GM23338 (cell line): ENCODE data around the gene SMARCC2. TPM values are rescaled to one million over a fixed set of nuclear protein-coding genes. Genes with fewer than 3 reads are reported as not detected.
A peak's percentile ranks its signal among the peaks of the same experiment; 100 is the strongest.

Experiments used
- ATAC-seq: fragments of 200-7000 bp; cut with Tn5 transposase; 3 replicates; pipeline ENCODE4 v1.9.1; 2020
- DNase-seq: peaks from one replicate; pipeline ENCODE4 v3.0.0-alpha.2; 2015; ENCODE audit warnings: low spot score
- H2AFZ ChIP-seq: fragments of 200-600 bp; sonication (generic); 2 replicates; pipeline ENCODE4 v1.8.0; 2016; ENCODE audit warnings: antibody characterized with exemption, mild to moderate bottlenecking, moderate library complexity
- H3F3A ChIP-seq: fragments of 200-600 bp; sonication (generic); replicated peaks from 2 replicates; pipeline ENCODE4 v1.8.0; 2017; ENCODE audit warnings: antibody characterized with exemption, mixed run types, low read depth
- H3K27ac ChIP-seq: fragments of 200-600 bp; sonication (generic); 2 replicates; pipeline ENCODE4 v1.6.1; 2016; ENCODE audit warnings: low read depth
- H3K27me3 ChIP-seq: fragments of 200-600 bp; sonication (generic); 2 replicates; pipeline ENCODE4 v1.8.0; 2016; ENCODE audit warnings: mild to moderate bottlenecking, mixed run types, moderate library complexity; ENCODE audit not compliant: insufficient read depth
- H3K36me3 ChIP-seq: fragments of 200-600 bp; sonication (generic); 2 replicates; pipeline ENCODE4 v1.8.0; 2016; ENCODE audit warnings: mild to moderate bottlenecking; ENCODE audit not compliant: insufficient read depth
- H3K4me1 ChIP-seq: fragments of 200-600 bp; sonication (generic); 2 replicates; pipeline ENCODE4 v1.8.0; 2016; ENCODE audit warnings: mild to moderate bottlenecking, moderate library complexity; ENCODE audit not compliant: insufficient read depth
- H3K4me2 ChIP-seq: fragments of 200-600 bp; sonication (generic); 2 replicates; pipeline ENCODE4 v1.7.1; 2017; ENCODE audit warnings: mixed run types
- H3K4me3 ChIP-seq: fragments of 200-600 bp; sonication (generic); 2 replicates; pipeline ENCODE4 v1.6.1; 2016; ENCODE audit warnings: mixed run types
- H3K79me2 ChIP-seq: fragments of 200-600 bp; sonication (generic); replicated peaks from 2 replicates; pipeline ENCODE4 v1.8.0; 2017; ENCODE audit warnings: mild to moderate bottlenecking; ENCODE audit not compliant: insufficient read depth
- H3K9me2 ChIP-seq: fragments of 200-600 bp; sonication (generic); 2 replicates; pipeline ENCODE4 v1.8.0; 2017; ENCODE audit not compliant: insufficient read depth
- H4K20me1 ChIP-seq: fragments of 200-600 bp; sonication (generic); replicated peaks from 2 replicates; pipeline ENCODE4 v1.8.0; 2017; ENCODE audit warnings: mild to moderate bottlenecking; ENCODE audit not compliant: insufficient read depth
- H3K27ac Mint-ChIP-seq: 2 replicates; pipeline ENCODE4 v1.8.0; 2020; ENCODE audit warnings: inconsistent platforms, mild to moderate bottlenecking, moderate library complexity, mixed read lengths
- H3K27me3 Mint-ChIP-seq: 3 replicates; pipeline ENCODE4 v1.8.0; 2022; ENCODE audit warnings: low read depth, mild to moderate bottlenecking, moderate library complexity, mixed read lengths, inconsistent platforms; ENCODE audit not compliant: insufficient read depth, poor library complexity
- H3K36me3 Mint-ChIP-seq: 3 replicates; pipeline ENCODE4 v1.8.0; 2021; ENCODE audit warnings: low read depth, mild to moderate bottlenecking, inconsistent platforms, moderate library complexity, mixed read lengths
- H3K4me1 Mint-ChIP-seq: 3 replicates; pipeline ENCODE4 v1.8.0; 2020; ENCODE audit warnings: mild to moderate bottlenecking, inconsistent platforms, mixed read lengths
- H3K4me3 Mint-ChIP-seq: 3 replicates; pipeline ENCODE4 v1.8.0; 2021; ENCODE audit warnings: moderate library complexity, mild to moderate bottlenecking, inconsistent platforms, mixed read lengths
- H3K9me3 Mint-ChIP-seq: 3 replicates; pipeline ENCODE4 v1.8.0; 2020; ENCODE audit warnings: moderate library complexity, mild to moderate bottlenecking, inconsistent platforms, mixed read lengths
- EZH2 ChIP-seq: fragments of 200-600 bp; sonication (generic); IDR thresholded peaks from one replicate; pipeline ENCODE4 v1.8.0; 2017; ENCODE audit warnings: antibody characterized with exemption, mild to moderate bottlenecking, low read depth; ENCODE audit not compliant: unreplicated experiment
- JUNB ChIP-seq: IDR thresholded peaks from one replicate; pipeline ENCODE4 v1.6.1; 2016; ENCODE audit warnings: antibody characterized with exemption; ENCODE audit not compliant: unreplicated experiment
- POLR2AphosphoS5 ChIP-seq: IDR thresholded peaks from 2 replicates; pipeline ENCODE4 v1.6.1; 2016; ENCODE audit warnings: antibody characterized with exemption, low read depth
- ZNF114 ChIP-seq: fragments of 250-450 bp; sonication (Bioruptor Pico); IDR thresholded peaks from 2 replicates; pipeline ENCODE4 v1.5.0; 2020; ENCODE audit warnings: mild to moderate bottlenecking, moderate library complexity
- polyA plus RNA-seq: library from polyadenylated mRNA; unstranded; fragments of >200 nt; fragmentation: Nextera tagmentation; extraction: Ambion mirVana; gene quantifications from 2 replicates; pipeline ENCODE4 v1.2.1, GENCODE V29; 2016
- total RNA-seq: library from RNA; depleted of rRNA; stranded (reverse); fragments of >200 nt; shearing (Covaris generic); gene quantifications from 2 replicates; pipeline ENCODE4 v1.2.3, GENCODE V29; 2014
- TF ChIP-seq, protein P1 (sequence below): fragments of 250-450 bp; sonication (Bioruptor Pico); IDR thresholded peaks from 2 replicates; pipeline ENCODE4 v1.5.0; 2020; ENCODE audit warnings: mild to moderate bottlenecking, moderate library complexity
- TF ChIP-seq, protein P2 (sequence below): IDR thresholded peaks from one replicate; pipeline ENCODE4 v1.6.1; 2018; ENCODE audit warnings: antibody characterized with exemption; ENCODE audit not compliant: unreplicated experiment

SMARCC2 gene
- total and polyA plus RNA-seq, 2 experiments from 2014 or later, result 40.4 to 68.3 TPM

DNA sequence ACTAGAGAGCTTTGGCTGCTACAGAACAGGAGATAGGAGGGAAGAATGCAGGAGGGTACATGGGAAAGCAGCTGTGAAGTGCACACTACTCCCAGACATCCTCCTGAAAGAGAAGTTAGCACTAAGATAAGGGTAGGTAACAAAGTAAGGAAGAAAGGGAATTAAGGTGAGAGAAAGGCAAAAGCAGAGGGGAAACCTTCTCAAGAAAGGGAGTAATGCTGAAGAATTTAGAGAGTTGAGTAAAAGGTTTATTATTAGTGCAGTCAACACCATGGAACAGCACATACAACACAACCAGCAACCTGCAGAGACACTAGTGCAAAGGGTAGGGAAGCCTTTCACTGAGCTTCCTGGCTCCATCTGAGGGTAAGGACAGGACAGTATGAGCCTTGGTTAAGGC, 15.0 kb upstream of the SMARCC2 start (continued):
- TF ChIP-seq, protein P1, sequence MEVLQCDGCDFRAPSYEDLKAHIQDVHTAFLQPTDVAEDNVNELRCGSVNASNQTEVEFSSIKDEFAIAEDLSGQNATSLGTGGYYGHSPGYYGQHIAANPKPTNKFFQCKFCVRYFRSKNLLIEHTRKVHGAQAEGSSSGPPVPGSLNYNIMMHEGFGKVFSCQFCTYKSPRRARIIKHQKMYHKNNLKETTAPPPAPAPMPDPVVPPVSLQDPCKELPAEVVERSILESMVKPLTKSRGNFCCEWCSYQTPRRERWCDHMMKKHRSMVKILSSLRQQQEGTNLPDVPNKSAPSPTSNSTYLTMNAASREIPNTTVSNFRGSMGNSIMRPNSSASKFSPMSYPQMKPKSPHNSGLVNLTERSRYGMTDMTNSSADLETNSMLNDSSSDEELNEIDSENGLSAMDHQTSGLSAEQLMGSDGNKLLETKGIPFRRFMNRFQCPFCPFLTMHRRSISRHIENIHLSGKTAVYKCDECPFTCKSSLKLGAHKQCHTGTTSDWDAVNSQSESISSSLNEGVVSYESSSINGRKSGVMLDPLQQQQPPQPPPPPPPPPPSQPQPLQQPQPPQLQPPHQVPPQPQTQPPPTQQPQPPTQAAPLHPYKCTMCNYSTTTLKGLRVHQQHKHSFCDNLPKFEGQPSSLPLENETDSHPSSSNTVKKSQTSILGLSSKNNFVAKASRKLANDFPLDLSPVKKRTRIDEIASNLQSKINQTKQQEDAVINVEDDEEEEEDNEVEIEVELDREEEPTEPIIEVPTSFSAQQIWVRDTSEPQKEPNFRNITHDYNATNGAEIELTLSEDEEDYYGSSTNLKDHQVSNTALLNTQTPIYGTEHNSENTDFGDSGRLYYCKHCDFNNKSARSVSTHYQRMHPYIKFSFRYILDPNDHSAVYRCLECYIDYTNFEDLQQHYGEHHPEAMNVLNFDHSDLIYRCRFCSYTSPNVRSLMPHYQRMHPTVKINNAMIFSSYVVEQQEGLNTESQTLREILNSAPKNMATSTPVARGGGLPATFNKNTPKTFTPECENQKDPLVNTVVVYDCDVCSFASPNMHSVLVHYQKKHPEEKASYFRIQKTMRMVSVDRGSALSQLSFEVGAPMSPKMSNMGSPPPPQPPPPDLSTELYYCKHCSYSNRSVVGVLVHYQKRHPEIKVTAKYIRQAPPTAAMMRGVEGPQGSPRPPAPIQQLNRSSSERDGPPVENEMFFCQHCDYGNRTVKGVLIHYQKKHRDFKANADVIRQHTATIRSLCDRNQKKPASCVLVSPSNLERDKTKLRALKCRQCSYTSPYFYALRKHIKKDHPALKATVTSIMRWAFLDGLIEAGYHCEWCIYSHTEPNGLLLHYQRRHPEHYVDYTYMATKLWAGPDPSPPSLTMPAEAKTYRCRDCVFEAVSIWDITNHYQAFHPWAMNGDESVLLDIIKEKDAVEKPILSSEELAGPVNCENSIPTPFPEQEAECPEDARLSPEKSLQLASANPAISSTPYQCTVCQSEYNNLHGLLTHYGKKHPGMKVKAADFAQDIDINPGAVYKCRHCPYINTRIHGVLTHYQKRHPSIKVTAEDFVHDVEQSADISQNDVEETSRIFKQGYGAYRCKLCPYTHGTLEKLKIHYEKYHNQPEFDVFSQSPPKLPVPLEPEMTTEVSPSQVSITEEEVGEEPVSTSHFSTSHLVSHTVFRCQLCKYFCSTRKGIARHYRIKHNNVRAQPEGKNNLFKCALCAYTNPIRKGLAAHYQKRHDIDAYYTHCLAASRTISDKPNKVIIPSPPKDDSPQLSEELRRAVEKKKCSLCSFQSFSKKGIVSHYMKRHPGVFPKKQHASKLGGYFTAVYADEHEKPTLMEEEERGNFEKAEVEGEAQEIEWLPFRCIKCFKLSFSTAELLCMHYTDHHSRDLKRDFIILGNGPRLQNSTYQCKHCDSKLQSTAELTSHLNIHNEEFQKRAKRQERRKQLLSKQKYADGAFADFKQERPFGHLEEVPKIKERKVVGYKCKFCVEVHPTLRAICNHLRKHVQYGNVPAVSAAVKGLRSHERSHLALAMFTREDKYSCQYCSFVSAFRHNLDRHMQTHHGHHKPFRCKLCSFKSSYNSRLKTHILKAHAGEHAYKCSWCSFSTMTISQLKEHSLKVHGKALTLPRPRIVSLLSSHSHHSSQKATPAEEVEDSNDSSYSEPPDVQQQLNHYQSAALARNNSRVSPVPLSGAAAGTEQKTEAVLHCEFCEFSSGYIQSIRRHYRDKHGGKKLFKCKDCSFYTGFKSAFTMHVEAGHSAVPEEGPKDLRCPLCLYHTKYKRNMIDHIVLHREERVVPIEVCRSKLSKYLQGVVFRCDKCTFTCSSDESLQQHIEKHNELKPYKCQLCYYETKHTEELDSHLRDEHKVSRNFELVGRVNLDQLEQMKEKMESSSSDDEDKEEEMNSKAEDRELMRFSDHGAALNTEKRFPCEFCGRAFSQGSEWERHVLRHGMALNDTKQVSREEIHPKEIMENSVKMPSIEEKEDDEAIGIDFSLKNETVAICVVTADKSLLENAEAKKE (CRISPR knock-in tag), result no peak
- TF ChIP-seq ZNF114, result no peak
- TF ChIP-seq EZH2, result no peak
- no peak for TF ChIP-seq JUNB

DNA sequence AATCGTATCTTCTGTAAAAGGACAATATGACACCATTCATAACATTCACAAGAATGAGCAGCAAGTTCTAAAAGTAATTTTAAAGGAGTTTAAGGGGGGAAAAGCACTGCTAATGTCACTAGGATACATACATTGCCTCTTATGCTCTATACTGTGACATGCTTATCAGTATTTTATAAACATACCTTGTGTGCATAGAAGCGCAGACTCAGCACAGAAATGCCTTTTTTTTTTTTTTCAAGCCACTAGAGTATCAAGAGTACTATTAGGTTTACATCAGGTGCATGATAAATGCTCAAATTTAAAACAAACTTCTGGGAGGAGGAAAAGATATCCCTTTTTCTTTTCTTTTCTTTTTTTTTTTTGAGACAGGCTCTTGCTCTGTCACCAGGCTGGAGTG, 13.6 kb upstream of the SMARCC2 start:
- H3K27ac Mint-ChIP-seq, result no peak overlapping the region
- Histone ChIP-seq H3K4me2 (no peak overlapping the region), H3K79me2 (no peaks in the 10 kb centered on the region), H3K36me3 (peaks cover 17% of the 10 kb centered on the region), H3K4me3 (no peak overlapping the region), H2AFZ (no peak overlapping the region), H3K27me3 (no peaks in the 10 kb centered on the region), H3K4me1 (no peaks in the 10 kb centered on the region), H3K9me2 (no peaks in the 10 kb centered on the region), H3K27ac (0 out of 2 replicates have a peak overlapping the region, but pooled peaks have one; percentile 1), H4K20me1 (peaks cover 5% of the 10 kb centered on the region), H3F3A (peaks cover 19% of the 10 kb centered on the region)
- peaks cover 39% of the 10 kb centered on the region for H3K36me3 Mint-ChIP-seq
- peaks cover 12% of the 10 kb centered on the region for H3K27me3 Mint-ChIP-seq
- no peak overlapping the region for H3K4me3 Mint-ChIP-seq
- peaks cover 12% of the 10 kb centered on the region for H3K4me1 Mint-ChIP-seq
- DNase-seq (no peak), ATAC-seq (no peak)
- H3K9me3 Mint-ChIP-seq, result no peaks in the 10 kb centered on the region
- no peak for TF ChIP-seq EZH2
- TF ChIP-seq, protein P1 (CRISPR knock-in tag), result no peak
- 0 out of 2 replicates have a peak, but pooled peaks have one; percentile 14 for TF ChIP-seq POLR2AphosphoS5
- TF ChIP-seq, protein P2, sequence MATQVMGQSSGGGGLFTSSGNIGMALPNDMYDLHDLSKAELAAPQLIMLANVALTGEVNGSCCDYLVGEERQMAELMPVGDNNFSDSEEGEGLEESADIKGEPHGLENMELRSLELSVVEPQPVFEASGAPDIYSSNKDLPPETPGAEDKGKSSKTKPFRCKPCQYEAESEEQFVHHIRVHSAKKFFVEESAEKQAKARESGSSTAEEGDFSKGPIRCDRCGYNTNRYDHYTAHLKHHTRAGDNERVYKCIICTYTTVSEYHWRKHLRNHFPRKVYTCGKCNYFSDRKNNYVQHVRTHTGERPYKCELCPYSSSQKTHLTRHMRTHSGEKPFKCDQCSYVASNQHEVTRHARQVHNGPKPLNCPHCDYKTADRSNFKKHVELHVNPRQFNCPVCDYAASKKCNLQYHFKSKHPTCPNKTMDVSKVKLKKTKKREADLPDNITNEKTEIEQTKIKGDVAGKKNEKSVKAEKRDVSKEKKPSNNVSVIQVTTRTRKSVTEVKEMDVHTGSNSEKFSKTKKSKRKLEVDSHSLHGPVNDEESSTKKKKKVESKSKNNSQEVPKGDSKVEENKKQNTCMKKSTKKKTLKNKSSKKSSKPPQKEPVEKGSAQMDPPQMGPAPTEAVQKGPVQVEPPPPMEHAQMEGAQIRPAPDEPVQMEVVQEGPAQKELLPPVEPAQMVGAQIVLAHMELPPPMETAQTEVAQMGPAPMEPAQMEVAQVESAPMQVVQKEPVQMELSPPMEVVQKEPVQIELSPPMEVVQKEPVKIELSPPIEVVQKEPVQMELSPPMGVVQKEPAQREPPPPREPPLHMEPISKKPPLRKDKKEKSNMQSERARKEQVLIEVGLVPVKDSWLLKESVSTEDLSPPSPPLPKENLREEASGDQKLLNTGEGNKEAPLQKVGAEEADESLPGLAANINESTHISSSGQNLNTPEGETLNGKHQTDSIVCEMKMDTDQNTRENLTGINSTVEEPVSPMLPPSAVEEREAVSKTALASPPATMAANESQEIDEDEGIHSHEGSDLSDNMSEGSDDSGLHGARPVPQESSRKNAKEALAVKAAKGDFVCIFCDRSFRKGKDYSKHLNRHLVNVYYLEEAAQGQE, result no peak
